Activated naive CD4-positive, alpha-beta T cell (primary cell): ENCODE measurements around the gene PRMT3.
"Not testable (repeated sequence)": the region's sequence is repeated elsewhere in the genome, so short reads cannot be mapped to it uniquely, and the experiment has no call there.

Experiments used
- DNase-seq, 4 experiments: peaks; one replicate each; lab custom pipeline; 2025; lab: John Stamatoyannopoulos, UW

The PRMT3 gene

DNA sequence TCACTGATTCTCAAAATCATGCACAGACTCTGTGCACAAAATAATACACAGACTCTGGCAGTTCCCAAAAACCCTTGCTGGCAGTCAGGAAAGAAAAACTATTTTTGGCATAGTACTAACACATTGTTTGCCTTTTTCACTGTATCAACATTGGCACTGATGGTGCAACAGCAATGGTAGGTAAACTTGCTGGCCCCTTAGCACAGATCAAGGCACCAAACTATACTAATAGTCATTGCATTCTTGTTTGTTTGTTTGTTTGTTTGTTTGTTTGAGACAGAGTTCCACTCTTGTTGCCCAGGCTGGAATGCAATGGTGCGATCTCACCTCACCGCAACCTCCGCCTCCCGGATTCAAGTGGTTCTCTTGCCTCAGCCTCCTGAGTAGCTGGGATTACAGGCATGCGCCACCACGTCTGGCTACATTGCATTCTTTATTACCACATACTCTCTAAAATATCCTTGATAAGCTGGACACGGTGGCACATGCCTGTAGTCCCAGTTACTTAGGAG lies 130.9 kb downstream of the PRMT3 start:
- no peak for DNase-seq

DNA sequence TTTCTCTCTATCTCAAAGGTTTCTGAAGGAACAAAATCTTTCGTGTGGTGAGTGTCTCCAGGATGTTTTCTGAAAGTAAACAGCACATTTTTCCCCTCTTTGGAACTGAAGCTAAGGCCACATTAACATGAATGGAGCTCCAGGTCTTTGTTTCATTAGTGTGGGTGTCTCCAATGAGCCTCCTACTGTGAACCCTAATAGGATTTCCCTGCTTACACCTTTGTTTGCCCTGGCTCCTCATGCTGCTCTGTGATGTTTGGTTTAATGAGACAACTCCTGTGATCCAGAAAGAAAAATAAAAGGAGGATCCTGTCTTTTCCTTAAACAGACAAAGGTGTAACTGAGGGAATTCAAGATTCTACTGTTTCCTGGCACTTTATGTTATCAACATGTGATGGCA lies 135.0 kb downstream of the PRMT3 start:
- DNase-seq, result no peak

DNA sequence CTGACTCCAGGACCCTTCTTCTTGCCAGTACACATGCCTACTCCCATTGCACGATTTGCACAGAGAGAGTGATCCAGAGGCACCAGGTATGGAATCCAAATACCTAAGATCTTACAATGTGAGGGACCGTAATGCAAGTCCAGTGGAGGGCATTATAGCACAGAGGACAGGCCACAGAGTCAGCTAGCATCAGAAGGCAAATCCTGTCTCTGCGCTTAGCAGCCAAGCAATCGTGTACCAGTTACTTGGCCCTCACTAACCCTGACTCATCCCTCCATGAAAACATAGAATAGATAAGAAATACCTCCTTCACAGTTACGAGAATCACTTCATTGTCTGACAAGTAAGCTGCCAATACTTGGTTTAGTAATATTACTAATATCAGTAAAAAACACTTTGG lies 142.2 kb downstream of the PRMT3 start:
- DNase-seq, result no peak

DNA sequence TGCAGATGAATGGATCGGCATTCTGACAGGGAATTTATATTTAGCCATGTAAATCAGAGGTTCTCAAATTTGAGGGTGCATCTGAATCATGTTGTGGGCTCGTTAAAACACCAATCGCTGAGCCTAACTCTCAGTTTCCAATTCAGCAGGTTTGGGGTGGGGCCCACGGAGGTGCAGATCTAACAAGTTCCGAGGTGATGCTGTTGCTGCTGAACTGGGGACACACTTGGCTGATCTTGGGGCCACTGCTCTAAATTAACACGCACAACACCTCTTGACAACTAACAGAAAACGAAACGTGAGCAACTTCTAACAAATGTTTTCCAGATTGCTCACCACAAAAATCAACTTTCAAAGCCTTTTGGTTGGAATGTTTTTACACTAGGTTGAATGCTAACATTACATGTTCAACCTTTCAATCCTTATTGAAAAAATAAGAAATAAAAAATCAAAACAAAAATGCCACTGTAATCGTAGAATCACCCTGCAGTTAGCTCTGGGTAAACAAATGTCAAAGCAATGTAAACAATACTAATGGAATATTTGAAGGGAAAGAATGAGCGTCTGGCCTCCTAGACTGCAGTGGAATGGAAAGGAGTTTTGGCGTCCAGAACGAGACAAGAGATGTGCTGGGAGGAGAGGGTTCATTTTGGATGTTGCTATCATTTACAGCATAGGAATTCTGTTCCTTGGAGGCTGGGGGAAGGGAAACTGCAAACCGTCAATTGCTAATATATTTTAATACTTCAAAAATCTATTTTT lies 143.6 kb downstream of the PRMT3 start:
- no peak for DNase-seq

DNA sequence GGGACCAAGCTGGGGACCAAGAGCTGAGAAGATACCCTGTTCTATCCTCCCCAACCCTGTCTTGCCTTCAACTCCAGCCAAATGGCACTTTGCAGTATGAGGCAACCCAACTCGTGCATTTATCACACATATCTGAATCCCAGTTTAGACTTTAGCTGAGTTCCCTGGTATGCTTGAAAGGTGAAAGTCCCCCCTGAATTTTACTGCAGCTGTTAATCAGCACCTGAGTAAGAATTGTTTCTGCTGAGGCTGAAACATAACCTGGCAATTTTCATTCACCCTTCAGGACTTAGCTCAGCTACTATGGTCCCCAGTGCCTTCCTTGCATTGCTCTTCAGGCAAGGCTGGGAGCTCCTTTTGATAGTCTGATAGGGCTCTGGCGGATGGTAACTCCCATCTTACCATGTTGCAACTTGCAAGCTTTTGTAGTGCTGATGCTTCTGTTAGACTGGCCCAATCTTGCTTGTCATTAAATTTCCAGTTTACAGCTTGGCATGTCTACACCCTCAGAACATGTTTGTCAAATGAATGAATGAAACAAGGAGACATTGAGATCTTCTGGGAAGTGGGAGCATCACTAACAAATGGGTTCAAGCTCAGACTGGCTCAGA lies 147.9 kb downstream of the PRMT3 start:
- no peak for DNase-seq

DNA sequence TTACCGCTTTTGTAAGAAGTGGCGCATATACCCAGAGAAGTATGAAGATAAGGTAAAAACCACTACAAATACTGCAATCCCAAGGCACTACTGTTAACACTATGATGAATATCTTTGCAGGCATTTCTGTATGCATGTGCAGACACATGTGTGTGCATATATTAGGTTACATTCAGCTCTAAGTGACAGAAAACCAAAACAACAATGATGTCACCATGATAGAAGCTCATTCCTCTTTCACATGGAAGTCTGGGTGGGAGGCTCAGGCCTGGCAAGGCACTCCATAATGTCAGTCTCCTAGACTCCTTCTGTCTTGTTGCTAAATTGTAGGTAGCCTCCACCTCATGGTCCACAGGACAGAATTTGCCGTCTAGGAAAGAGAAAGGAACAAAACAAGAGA lies 148.8 kb downstream of the PRMT3 start:
- no peak for DNase-seq

DNA sequence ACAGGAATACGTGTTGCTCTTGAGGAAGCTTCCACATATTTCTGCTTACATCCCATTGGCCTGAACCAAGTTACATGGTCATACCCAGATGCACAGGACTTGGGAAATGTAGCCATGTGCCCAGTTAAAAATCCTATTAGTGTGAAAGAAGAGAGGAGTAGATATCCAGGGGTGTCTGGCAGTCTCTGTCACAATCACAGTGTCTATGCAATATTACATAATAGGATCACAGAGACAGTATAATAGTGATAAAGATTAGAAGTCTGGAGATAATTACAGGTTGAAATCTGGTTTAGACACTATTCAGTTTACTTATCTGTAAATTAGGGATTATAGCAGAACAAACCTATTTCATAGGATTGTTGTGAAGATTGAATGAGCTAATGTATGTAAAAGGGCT lies 149.3 kb downstream of the PRMT3 start:
- DNase-seq, result no peak

DNA sequence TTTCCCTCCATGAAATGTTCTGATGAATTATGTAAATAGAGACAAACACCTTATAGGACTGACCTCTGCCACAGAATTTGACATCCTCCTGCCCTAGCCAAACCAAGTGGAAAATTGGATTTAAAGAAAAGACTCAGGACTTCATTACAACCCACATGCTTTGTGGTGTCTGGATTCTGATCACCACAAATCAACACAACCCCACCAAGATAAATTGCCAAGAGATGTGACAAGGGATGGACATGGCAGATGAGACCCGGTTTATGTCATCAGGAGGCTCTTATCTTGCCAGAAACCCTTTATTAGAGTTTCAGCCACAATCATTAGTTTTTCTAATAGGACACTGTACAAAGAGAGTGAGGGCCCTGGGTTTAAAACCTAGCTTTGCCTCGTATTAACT lies 154.0 kb downstream of the PRMT3 start:
- no peak for DNase-seq

DNA sequence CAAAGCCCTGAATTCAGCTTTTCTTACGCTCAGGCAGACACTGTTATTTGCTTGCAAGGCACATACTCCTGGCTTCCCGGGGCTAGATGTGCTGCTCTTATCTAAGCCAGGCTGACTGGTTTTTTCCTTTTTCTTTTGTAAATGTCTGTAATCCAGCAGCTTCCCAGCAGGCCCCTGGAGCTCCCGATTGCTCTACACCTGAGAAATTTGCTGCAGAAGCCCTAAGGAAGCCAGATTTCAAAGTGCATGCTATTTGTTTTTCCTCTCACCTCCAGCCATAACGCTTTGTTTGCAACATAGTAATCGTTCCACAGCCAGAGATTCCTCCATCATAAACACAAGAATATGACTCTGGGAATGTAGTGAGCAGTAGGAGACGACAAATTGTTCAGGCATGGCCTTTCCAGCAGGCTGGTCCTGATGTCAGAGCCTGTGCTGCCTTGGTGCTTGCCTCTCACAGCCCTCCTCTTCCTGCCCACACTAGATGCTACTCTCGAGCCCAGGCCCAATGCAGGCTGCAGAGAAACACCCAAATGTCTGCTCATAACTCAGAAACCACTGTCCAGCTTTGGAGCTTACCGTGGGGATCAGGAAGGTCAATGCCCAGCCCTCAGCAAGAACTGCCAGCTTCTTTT lies 157.2 kb downstream of the PRMT3 start:
- no peak for DNase-seq

DNA sequence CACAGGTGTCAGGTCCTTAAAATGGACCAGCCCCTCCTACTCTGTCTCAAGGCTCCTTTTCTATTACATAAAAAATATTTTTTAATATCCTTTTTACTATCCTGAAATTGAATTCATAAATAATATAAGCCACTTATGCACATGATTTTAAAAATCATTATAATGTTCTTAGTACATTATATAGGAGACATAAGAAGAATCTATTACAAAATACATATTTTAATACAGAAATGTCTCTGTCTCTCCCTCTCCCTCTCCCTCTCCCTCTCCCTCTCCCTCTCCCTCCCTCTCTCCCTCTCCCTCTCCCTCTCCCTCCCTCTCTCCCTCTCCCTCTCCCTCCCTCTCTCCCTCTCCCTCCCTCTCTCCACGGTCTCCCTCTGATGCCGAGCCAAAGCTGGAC lies 159.9 kb downstream of the PRMT3 start:
- DNase-seq, result no peak

DNA sequence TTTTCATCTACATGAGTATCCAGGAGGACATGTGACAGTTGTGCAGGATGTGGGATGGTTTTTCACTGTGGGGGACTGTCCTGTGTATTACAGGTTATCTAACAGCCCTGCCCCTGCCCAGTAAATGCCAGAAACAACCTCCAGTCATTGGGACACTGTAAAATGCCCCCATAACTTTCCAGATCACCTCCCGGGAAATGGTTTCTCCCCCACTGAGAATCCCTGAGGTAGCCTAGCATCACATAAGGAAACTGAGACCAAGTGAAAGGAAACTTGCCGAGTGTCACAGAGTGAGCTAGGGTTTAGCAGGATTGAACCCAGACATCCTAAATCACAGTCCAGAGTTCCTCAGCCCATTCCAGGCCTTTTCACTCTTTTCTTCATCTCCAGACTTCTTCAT lies 163.6 kb downstream of the PRMT3 start:
- no peak for DNase-seq

DNA sequence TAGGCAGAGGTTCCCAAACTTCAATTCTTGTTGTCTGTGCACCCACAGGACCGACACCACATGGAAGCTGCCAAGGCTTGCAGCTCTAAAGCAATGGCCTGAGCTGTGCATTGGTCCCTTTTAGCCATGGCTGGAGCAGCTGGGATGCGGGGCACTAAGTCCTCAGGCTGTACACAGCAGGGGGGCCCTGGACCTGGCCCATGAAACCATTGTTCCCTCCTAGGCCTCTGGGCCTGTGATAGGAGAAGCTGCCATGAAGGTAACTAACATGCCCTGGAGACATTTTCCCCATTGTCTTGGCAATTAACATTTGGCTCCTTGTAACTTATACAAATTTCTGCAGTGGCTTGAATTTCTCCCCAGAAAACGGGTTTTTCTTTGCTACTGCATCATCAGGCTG lies 168.3 kb downstream of the PRMT3 start:
- no peak for DNase-seq

DNA sequence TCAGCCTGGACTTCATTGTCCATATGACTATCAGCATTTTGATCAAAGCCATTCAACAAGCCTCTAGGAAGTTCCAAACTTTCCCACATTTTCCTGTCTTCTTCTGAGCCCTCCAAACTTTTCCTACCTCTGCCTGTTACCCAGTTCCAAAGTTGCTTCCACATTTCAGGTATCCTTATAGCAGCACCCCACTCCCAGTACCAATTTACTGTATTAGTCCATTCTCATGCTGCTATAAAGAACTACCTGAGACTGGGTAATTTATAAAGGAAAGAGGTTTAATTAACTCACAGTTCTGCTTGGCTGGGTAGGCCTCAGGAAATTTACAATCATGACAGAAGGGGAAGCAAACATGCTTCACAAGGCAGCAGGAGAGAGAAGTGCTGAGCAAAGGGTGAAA lies 168.9 kb downstream of the PRMT3 start:
- not testable (repeated sequence) for DNase-seq

DNA sequence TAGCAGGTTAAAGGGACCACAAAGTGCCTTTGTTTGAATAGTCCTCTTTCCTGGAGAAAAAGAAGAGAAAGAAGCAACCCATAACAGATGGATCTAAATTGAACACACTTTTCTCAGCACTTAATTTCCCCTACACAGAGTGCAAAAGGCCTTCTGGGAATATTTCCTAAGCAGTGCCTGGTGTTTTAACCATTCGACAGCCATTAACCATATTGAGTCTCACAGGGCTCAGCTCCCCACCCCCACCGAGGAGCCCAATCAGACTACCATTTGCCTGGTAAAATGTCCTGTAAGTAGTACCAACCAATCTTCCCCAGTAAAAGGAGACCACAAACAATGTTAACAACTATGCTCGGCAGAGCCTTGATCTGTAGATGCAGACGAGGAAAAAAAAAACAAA lies 171.2 kb downstream of the PRMT3 start:
- no peak for DNase-seq
